Stimulated activated CD8-positive, alpha-beta memory T cell treated with anti-CD3 and anti-CD28 coated beads, Interleukin-12 subunit alpha, Interleukin-12 subunit beta, amount 100 ng/mL, for 24 hours (primary cell): ENCODE measurements around the gene NPLOC4.

ENCODE experiments used
- DNase-seq: peaks from one replicate; pipeline ENCODE4 v3.0.0-alpha.2; 2020; ENCODE audit errors: extremely low read depth

The NPLOC4 gene

GRCh38 chr17:81546906-81547613 lies 89.9 kb downstream of the NPLOC4 start:
- DNase-seq, result no peak

DNA sequence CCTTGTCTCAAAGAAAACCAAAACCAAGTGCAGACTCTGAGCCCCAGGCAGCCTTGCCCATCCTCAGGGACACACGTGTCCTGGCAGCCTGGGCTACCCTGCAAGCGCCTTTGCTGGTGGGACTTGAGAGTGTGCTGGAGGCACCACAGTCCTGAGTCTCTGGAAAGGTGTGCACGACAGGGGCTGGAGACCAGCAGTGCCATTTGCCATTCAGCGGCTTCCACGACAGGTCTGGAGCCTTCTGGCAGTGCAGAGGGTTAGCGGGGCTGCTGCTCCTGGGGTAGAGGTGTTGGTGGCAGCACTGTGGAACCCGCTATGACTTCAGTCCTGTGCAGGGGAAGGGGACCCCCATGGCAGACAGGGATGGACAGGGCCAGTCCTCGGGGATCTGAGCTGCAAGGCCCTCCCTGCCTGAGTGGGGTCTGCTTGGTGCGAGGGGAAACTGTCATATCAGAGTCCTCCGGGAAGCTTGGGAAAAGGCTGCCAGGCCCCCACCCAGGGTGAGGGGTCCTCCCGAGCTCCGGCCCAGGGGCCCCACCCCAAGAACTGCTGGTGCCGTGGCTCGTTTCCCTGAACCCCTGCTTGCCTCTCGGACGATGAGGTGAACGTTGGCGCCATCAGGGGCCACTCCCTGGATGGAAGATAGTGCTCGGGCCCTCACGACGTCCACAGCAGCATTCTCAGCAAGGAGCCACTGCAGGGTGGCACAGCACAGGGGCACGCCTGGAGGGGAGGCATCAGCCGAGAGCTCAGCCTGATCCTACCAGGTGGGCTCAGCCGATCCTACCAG lies 91.6 kb downstream of the NPLOC4 start:
- DNase-seq, result no peak

- no peak for DNase-seq
These were observed 92.5 kb downstream of the NPLOC4 start for GRCh38 chr17:81544281-81544974.

DNA sequence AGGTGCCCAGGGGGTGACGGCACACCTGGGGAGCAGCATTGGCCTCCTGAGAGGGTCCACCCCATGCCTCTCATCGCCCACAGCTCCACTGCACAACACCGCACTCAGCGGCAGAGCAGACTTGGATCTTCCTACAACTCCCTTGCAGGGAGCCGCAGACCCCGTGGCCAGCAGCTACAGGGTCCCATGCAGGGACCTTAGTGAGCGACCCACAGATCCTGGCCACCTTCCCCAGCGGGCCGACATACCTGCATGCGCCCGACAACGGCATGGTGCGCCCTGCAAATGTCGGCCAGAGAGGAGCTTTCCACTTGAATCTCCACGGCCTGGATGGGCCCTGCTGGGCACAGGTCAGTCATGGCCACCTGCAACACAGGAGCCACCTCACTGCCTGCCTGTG lies 93.2 kb downstream of the NPLOC4 start:
- DNase-seq, result no peak

DNA sequence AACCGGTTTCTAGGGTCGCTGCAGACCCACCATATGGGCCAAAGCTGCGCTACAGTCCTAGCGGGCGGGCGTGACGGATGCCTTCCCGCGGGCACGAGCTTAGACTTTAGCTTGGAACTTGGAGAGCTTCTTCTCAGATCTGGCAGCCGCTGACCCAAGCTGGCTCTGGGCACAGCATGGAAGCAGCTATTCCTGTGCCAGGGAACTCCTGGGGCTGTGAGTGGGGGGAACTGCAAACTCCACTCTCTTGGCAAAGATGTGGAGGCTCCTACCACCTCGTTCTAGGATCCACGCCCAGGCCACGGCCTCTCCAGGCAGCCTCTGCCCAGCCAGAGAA lies 93.6 kb downstream of the NPLOC4 start:
- no peak for DNase-seq

GRCh38 chr17:81542431-81543338 lies 94.2 kb downstream of the NPLOC4 start:
- no peak for DNase-seq

DNA sequence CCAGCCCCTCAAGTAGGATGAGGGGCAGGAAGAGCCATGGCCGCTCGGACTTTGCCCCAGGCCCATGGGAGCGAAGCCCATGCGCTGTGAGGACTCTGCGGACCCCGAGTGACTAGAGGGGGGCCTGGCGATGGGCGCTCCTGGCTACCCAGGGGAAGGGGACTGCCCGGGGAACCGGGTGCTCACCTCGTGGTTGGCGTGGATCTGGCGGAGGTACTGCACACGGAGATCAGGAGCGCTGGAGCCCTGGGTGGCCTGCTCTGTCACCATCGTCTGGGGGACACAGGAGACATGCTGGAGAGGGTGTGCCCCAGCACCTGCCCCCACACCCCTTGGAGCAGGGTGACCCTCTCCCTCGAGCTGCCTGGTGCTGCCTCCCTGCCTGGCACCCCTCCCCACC lies 95.8 kb downstream of the NPLOC4 start:
- DNase-seq, result no peak

GRCh38 chr17:81540676-81541027 lies 96.3 kb downstream of the NPLOC4 start:
- DNase-seq, result no peak

DNA sequence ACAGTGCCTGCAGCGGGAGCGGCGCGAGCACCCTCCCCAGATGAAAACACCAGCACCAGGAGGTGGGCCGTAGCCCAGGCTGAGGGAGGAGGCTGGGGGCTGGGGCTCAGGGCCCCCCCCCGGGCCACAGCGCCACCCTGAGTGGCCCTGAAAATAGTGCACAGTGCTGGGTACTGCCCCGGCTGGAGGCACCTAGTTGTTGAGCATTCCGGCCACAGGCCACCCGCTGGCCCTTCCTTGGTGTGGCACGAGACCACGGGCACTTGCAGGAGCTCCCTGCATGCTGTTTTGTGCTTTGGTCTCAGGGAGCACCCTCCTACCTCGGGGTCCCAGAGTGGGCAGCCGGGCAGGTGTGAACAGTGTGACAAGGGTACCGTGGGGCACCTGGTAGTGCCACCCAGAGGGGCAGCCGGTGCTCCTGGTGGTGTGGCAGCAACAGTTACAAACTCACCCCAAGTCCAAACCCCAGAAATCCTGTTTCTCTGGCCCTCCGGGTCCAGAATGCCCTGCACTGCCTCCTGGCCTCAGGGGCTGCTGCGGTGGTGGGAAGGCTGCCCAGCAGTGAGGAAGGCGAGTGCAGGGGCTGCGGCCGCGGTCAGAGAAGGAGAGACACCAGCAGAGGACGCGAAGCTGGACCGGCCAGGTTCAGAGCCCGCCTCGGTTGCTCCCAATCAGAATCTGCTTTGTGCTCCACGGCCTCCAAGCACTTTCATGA lies 96.8 kb downstream of the NPLOC4 start:
- DNase-seq, result no peak

DNA sequence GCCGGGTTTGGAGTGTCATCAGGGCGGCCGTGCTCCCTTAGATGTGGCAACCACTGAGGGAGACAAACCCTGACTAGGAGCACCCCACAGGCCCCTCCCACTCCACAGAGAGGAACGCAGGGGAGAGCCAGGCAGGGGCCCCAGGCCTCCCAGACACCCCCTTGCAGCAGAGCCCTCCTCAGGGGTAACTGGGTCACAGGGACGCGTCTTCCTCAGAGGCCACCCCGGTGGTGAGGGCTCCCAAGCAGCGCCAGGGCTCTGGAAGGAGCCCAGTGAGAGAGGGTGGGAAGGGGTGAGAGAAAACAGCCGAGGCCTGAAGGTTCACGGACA lies 97.4 kb downstream of the NPLOC4 start:
- DNase-seq, result no peak

GRCh38 chr17:81538651-81539570 lies 98.0 kb downstream of the NPLOC4 start:
- DNase-seq, result no peak

DNA sequence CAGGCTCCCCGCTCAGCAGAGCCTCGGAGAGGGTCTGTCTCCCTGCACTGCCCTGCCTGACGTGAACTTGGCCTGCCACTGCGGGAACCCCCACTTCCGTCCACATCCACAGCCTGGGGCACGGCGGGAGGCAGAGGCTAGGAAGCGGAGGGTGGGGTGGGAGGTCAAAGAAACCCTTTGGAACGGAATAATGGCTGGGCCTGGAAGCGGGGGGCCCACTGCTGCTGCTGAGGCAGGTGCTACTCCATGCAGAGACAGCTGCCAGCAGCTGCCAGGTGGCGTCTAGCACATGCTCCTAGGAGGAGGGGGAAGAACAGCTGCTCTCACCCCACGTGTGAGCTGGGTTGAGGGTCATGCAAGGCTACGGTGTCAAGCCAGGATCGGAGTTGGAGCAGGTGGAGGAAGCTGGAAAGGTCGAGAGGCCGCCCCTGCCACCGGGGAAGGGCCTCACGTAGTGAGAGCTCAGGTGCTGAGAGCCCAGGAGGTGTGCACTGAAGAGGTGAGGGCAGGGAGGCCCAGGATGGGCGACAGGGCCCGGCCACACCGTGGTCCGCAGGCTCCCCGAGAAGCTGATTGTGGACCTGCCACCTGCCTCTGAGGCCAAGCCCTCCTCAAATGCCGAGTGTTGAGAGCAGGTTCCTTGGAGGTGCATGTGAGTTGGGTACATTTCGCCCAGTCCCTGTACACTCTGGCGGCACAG lies 98.9 kb downstream of the NPLOC4 start:
- DNase-seq, result no peak

DNA sequence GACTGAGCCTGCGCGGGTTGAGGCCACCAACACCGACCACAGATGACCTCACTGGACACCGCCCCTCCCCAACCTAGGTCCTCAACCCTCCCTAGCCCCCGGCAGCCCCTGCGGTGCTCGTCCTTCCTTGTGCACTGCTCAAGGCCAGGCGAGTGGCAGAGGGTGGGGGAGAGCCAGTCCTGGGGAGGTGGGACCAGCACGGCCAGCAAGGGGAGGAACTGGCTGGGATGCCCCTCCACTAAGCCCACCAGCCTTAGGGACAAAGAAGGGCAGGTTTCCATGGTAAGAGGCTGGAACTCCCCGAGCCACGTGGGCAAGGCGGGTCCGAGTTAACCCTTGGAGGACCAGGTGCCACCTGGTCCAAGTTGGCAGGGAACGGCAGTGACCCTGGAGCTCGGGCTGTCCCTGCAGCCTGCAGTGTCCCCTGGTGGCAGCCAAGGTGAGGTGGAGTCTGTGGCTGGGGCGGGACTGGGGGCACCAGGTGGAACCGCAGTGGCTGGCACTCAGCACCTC lies 99.5 kb downstream of the NPLOC4 start:
- DNase-seq, result no peak

GRCh38 chr17:81536299-81537290 lies 100.3 kb downstream of the NPLOC4 start:
- DNase-seq, result no peak

DNA sequence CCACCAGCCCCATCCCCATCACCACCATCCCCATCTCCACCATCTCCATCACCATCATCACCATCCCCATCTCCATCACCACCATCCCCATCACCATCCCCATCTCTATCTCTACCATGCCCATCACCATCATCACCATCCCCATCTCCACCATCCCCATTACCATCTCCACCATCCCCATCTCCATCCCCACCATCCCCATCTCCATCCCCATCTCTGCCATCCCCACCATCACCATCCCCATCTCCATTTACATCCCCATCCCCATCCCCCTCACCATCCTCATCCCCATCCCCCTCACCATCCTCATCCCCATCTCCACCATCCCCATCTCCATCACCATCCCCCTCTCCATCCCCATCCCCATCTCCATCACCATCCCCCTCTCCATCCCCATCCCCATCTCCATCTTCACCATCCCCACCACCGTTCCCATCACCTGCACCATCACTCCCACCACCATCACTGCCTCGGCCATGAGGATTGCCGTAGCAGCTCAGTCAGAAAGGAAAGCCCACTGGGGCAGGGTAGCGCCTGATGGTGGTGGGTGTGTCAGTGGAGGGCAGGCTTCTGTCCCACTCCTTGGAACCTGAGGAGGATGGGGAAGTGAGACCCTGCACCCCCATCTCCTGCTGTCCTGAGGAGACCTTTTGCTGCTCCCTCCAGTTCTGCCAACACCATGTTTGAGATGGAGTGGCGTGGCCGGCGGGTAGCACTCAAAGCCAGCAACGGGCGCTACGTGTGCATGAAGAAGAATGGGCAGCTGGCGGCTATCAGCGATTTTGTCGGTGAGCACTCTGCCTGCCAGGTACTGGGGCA lies 101.2 kb downstream of the NPLOC4 start:
- no peak for DNase-seq

GRCh38 chr17:81535007-81535328 lies 101.9 kb downstream of the NPLOC4 start:
- no peak for DNase-seq

DNA sequence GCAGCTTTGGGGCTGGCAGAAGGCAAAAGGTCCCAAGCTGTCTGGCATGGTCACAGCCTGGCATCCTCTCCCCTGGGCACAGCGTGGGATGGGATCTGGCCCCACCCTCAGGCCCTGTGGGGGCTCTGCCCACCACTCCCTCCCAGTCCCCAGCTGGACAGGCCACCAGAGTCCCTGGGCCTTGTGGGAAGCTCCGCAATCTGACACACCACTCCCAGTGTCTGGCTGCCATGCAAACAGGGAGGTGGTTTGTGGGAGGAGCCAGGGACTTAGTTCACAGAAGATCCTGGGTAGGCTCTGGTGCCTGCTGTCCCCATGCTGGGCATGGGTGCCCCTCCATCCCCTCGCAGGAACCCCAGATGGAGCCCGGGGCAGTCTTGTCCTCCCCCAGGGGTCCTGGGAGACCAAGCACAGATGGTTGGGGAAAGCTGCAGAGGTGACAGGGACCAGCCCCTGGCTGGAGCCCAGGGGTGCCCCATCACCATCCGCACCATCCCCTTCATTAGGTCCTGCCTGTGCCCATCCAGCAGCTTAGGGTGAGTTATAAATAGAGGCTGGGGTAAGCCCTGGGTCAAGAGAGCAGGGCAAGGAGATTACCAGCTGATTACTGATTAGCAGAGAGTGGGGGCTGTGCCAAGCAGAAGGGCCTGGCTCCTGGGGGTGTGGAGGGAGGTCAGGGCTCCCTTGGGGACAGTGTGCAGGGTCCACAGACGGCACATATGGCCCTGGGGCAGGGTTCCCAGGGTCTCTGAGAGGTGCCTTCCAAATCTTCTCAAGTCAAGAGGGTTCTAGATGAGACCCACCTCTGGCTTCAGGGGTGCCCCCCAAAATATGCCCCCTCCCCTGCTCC lies 102.5 kb downstream of the NPLOC4 start:
- no peak for DNase-seq
